Stimulated activated CD4-positive, alpha-beta T cell treated with anti-CD3 and anti-CD28 coated beads, Interleukin-15, amount 100 ng/mL, for 48 hours (primary cell): ENCODE measurements around the gene FANCC.

Source experiments
- DNase-seq, 2 donors: peaks; one replicate each; pipeline ENCODE4 v3.0.0-alpha.2; 2020; ENCODE audit warnings: low read depth in 2 of 2

FANCC gene

DNA sequence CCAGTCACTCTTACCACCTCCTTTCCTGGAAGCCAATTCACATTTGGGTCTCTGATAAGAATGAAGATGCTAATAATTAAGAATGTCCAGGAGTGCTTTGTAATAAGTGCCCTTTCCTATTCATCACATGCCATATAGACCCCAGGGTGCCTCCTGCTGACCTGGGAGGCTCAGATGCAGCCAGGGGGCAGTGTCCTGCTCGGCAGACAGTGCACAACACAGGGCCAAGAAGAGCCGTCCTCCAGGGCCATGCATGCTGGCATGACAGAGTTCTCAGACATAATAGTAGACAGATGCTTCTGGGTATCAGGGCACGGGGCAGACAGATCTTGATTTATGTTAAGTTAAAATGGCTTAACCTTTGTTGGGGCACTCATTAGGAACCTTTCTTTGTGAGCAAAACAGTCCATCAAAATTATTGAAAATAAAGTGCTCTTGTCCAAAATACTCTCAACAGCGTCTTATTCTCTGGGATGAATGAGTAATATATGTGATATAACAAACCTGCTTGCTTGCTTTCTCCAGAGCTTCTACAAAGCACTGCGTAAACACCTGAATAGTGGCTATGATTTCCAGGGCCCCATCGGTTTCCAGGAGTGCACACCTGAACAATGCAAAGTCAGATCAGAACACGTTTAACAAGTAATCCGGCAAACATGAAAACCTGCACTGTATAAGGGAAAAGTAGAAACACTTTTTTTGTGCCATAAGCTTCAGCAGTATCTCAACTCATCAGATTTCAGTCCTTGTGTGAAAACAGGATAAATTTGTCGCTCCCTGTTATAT lies 192.7 kb downstream of the FANCC start:
- no peak for DNase-seq

DNA sequence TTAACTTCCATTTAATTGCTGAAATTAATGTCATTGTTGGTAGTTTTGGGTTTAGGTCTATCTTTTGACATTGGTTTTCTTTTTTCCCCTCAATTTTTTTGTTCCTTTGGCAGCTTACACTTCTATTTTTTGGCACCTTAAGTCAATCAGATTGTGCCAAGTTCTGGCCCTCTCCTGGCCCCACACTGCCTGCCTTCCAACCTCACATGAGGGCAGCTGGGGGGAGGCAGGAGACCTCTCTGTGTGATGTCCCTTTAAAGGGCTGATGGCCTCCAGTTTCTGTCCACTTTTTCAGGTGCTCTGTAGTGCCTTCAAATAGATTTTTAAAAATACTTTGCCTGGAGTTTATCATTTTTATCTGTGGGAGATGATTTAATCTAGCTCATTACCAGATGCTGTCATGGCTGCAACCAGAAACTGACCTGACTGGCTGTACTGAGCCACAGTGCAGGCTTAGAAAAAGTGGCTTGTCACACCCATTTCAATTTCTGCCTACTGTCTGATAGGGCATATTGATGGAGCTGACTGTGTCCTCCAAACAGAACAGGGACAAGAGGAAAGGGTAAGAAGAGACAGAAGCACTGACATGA lies 196.6 kb downstream of the FANCC start:
- no peak for DNase-seq

DNA sequence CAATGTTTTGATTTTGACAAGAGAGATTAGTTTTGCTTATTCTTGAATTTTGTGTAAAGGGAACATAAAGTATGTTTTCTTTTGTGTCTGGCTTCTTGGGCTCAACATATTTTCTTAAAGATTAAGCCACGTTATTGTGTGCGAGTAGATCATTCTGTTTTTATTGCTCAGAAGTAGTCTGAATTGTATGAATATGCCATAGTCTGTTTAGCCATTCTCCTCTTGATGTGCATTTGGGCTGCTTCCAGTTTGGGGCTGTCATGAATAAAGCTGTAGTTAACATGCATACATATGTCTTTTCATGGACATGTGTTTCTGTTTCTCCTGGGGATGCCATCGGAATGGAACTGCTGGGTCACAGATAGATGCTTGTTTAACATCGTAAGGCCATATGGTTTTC lies 198.9 kb downstream of the FANCC start:
- no peak for DNase-seq

DNA sequence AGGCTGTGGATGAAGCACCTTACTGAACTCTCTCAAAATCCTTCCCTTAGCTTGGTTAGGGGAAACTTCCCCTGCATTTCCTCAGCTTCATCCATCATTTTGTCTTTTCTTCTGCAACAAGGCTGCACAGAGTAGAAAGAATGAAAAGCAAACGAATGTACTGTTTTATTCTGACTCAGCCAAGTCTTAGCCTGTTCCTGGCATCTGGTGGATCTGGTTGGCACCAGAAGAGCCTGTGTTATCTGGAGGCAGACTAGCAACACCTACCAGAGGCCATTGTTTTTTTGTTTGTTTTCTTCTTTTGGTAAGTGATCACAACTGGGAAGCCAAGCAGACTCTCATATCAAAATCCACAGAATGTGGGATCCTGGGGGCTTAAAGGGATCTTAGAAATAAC lies 200.7 kb downstream of the FANCC start:
- DNase-seq, result no peak

DNA sequence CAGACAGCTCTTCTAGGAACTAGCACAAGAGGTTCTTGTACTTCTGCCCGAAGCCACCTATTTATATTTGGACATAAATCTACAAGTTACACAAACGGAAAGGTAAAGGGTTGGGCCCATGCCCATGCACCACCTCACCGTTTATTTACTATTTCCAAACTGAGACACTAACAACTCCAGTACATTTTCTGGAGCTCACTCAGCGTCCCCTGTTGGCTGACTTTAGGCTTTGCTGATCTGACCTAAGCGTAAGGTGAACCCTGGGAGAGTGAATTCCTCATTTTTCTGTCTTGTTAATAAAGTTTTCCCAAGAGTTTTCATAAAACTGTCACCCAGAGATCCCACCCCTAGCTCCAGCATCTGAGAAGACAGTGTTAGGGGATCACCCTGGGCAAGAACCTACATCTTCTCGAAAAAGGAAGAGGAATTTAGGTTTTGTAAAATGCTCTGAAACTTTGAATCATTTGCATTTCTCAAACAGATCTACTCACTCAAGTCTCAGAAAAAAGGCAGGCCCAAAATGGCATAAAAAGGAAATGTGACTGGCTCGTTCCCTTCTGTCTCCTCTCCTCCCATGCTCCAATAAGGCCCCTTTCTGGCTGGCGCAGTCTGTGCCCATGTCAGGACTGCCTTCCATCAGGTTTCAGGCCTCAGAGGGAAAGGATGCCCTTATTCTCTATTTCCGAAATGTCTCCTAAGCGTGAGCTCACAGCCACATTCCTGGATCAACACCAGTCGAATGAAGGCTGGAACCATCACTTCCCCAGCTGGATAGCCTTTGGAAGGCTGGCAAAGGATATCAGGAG lies 201.3 kb downstream of the FANCC start:
- no peak for DNase-seq

DNA sequence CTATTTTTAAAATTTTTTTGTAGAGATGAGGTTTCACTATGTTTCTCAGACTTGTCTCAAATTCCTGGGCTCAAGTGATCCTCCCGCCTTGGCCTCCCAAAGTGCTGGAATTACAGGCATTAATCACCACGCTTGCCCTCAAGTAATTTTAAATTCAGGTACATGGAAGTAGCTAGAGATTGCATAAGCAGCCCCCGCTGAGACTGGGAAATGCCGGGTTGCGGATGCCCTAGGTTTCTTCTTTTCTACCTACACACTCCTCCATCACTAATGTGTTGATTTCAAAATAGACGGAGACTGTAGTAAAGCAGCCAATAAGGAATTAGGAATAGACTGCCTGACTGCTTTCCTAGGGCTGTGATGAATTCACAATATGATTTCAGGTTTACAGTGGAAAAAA lies 202.4 kb downstream of the FANCC start:
- DNase-seq, result no peak

DNA sequence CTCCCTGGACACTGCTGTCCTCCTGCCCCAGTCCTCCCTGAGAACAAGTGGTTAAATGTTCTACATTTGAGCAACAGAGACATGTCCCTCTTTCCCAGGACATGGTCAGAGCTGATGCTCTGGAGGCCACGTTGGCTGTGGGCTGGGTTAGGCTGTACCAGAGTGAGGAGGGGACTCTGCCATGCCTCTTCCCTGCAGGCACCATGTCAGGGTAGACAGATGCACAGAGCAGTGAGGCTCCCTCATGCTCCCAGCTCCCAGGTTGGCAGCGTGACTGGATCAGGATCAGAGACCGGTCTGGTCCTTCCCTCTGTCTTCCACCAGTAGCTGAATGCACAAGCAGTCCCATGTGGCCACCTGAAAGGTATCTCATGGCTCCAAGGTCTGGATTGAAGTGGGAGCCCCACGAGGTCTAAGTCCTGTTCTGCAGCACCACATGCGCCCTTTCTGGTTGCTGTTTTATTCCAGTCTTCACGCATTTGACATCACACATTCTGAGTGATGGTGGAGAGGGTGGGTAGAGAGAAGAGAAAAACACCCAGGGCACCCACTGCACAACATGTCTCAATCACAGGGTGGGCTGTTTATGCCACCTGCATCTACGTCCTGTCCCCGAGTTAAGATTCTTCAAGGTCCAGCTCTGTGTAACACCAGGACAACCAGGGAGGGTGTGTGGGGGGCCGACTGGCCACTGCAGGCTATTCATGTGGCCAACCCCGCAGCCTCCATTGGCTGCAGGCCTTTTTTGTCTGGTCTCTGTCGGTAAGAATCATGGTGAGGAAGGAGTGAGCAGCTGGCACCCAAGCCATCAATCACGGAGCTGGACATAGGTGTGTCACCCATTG lies 204.9 kb downstream of the FANCC start:
- DNase-seq, result no peak

DNA sequence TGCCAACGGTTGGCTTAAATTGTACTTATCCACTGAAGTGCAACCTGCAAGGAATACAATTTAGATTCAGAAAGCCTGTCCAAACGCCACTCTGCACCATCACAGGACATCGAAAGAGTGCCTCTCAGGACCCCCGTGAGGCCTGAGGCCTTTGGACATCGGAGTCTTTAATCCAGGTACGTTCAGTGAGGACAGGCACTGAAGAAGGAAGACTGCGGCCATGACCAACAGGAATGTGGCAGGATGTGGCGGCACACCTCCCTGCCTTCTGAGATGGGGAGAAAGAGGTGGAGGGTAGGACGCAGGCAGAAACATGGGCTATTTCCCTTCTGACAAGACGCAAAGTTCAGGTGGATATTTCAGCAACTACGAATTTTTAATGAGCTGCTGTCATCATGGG lies 205.8 kb downstream of the FANCC start:
- DNase-seq, result no peak

DNA sequence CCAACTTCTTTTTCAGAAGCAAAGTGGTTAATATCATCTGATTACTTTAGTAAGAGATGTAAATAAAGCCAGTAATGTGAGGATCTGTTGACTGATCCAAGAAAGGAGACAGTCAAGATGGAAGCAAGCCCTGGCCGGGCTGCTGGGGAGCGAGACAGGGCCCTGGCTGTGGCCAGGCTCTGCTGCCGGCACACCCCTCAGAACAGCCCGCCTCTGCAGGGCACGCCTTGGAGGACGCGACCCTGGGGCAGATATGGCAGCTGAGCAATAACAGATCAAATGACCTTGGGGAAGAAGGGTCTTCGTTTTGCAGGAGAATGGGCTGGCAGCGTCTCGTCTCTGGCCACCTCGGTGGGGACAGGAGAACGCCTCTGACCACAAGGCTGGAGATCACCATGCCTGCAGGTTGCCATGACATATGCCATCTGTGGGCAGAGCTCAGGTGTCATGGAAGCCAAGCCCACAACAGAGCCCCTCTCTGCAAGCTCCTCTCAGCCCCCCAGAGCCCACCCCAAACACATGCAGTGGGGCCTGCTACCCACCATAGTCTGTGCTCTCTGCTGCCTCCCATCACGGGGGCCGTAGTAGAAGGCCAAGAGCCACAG lies 206.5 kb downstream of the FANCC start:
- no peak for DNase-seq

DNA sequence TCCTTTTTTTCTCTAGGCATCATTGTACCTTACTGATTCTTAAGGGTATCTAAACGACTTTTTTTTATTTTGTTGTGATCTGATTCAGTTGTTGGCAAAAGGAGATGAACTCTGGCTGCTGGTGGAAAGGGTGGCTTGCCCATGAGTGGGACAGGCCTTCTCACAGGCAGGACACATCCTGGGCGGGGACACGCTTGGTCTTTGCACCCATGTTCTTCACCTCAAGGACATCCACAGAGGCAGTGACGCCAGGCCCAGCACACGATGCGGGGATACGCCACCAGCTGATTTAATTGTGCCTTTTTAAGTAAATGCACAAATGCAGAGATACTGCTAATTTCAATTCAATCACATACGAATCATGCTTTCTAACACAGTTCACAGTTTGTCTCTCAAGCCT lies 208.1 kb downstream of the FANCC start:
- no peak for DNase-seq

DNA sequence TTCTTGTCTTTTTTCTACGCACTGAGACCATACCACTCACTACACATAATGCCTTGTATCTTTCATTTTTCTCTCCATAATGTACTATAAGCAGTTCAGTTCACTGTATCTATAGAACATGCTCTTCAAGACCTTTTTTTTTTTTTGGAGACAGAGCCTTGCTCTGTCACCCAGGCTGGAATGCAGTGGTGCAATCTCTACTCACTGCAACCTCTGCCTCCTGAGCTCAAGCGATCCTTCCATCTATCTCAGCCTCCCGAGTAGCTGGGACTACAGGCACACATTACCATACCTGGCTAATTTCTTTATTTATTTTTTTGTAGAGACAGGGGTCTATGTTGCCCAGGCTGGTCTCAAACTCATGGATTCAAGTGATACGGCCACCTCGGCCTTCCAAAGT lies 208.7 kb downstream of the FANCC start:
- DNase-seq, result no peak

DNA sequence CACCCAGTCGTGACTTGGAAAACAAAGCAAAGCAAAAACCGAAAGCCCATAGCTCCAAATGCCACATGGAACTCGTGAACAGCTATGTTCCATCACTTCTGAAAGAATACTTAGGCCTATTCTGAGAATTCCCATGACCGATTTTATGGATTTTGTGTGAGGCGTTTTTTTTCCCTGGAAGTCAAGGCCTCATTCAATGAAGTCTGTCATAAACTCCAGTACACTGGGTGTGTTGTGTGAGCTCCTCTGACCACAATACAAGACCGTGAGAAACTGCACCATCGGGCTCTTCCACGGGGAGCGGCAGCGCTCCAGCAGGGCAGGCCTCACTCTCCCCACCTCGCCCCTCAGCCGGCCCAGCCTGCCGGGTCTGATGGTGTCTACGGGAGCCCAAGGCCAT lies 209.5 kb downstream of the FANCC start:
- DNase-seq, result no peak

DNA sequence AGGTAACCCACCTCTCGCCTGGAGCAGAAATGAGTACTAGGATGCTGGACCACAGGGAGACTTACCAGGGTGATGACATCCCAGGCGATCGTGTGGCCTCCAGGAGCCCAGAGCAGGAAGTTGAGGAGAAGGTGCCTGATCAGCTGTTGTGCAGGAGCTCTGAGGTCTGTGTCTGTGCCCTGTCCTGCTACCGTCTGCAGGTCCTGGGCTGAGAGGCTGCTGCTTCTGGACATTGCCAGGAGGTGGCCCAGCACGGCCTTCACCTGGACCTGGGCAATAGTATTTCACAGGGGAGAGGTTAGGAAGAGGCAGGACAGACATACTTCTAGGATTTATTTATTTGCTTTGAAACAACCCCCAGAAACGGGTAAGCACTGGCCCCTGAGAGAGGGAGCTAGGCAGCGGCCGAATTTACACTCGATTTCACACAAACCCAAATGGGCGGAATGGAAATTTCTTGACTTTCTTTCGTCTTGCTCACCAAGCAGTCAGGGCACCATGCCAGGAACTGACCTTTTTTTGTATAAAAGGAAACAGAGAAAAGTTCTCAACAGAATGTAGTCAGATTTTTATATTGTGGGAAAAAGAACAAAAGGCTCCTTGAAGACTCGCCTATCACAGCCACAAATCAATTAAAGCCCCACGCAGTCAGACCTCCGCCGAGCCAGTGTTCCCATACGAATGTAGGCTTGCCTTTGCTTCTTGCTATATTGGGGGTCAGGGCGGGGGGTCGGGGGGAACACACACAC lies 210.3 kb downstream of the FANCC start:
- no peak for DNase-seq

DNA sequence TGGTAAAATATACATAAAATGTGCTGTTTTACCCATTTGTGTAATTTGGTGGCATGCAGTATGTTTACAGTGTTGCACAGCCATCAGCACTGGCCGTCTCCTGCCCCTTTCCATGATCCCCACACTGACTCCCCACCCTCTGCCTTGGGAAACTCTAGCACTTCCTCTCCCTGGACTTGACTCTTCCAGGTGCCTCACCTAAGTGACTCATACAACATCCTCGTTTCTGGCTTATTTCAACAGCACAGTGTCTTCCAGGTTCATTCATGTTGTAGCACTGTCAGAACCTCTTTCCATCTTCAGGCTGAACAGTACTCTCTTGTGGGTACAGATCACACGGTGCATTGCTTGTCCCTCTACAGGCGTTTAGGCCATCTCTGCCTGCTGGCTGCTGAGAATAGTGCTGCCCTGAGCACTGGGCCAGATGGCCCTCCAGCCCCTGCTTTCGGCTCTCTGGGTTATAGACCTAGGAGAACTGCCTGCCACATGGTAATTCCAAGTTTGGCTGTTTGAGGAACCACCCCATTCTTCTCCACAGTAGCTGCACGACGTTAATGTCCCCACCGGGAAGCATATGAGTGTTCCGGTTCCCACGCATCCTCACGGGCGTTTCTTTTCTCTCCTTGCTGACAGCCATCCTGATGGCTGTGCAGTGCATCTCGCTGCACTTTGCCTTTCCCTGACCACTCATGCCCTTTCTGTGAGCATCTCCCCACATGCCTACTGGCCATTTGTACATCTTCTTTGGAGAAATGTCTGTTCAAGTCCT lies 211.8 kb downstream of the FANCC start:
- no peak for DNase-seq

DNA sequence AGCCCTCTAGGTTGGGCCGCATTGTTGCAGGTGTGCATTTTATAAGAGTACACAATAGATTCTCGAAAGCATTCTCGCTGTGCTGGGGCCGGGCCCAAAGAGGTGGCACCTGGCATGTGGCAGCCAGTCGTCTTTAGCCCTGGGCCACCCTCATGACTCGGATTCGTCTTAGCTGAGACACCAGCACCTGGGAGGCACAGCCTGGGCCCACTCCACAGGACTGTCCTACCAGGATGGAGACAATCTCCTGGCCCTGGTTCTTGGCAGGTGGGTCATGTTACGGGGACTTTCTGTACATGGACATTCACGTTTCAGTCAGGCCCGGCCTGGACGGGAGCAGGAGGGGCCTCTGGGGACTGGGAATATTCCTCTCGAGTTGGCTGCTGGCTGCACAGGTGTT lies 212.5 kb downstream of the FANCC start:
- no peak for DNase-seq

DNA sequence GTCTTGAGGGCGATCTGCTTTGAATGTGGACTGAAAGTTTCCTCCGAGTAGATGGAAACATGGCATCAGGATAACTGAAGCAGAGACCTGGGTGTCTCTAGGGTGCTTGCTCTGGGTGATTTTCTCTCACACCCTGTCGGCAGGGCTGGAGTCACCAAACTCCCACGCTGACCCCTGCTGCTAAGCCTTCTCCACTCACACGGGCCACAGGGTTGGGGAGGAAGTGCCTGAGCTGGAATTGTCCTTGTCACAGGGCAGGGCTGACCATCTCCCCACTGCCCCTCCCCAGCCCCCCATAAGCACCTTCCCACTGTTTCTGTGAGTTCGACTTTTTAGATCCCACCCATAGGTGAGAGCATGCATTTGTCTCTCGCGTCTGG lies 212.9 kb downstream of the FANCC start:
- DNase-seq, result no peak

DNA sequence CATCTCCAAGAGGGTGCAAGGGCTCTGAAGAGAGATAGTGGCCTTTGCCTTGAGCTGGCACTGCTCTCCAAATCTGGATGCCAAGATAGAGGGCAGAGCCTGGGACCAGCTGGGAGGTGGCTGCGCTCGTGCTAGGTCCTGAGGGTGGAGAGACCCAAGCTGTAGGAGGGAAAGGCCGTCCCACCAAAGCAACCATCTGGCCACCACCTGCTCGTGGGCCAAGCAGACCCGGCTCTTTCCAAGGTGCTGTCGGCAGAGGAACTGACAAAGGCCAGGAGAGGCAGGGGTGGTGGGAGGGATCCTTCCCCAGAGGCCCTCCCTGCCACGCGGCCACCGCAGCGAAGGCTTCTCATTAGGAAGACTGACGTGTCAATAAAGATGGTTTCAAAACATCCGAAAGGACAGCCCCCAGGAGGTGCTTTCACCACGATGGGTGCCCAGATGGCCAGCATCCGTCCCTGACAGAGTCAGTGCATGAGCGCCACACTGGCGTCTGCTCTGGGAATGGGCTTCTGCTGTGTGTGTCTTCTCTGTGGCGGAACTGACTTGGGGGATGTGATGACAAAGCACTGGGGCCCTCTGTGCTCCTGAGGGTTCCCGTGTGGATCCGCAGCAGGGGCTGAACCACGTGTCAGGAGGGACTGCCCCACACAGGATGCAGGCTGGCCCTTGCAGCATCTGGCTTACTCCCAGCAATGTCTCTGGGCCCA lies 213.5 kb downstream of the FANCC start:
- DNase-seq, result no peak

DNA sequence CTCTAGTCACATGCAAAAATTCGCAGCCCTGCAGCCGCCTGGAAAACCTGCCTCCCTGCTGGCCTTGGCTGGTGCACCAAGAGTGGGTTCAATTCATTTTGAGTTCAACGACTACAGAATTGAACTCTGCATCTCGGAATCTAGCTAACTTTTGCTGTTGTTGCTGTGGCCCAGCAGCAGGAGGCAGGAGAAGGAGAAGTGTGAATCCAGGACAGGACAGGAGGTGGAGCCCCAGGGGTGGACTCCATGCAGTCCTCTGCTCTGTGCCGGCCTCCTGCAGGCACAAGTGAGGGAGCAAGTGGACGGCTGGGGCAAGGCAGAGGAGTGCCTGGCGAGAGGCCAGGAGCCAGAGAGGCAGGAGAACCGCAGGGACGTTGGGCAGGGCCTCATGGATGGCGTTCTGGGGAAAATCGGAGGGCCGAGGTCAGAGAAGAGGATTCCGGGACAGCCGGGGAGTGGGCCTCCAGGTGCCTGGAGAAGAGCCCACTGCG lies 214.2 kb downstream of the FANCC start:
- DNase-seq, result no peak

DNA sequence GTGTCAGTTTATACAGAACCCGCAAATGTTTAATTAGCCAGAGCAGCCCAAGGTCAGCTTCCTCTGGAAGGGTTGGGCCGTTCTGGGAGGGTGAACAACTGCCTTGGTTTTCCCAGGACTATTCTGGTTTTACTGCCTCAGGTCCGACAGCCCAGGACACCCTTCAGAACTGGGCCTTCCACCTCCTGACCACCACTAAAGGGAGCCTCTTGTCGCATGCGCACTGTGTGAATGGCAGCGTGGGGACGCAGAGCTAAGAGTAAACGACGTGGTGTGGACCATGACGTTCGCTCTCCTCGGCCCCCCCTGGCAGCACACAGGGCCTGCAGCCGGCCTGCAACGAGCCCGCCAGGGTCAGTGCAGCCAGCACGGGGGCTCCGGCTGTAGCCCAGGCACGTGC lies 214.9 kb downstream of the FANCC start:
- DNase-seq, result no peak
